Nephron progenitor cell (in vitro differentiated cells): ENCODE data around the gene FCRL1.
A peak's percentile ranks its signal among the peaks of the same experiment; 100 is the strongest.

ENCODE experiments used
- DNase-seq: peaks from one replicate; pipeline ENCODE4 v3.0.0; 2021
- H3K27ac Mint-ChIP-seq: 2 replicates; pipeline ENCODE4 v1.8.0; 2021; ENCODE audit warnings: mild to moderate bottlenecking, moderate library complexity, mixed read lengths
- H3K27me3 Mint-ChIP-seq: 2 replicates; pipeline ENCODE4 v1.8.0; 2021; ENCODE audit warnings: mild to moderate bottlenecking, low read depth, mixed read lengths; ENCODE audit not compliant: poor library complexity
- H3K36me3 Mint-ChIP-seq: 2 replicates; pipeline ENCODE4 v1.8.0; 2021; ENCODE audit warnings: low read depth, mixed read lengths
- H3K4me1 Mint-ChIP-seq: 2 replicates; pipeline ENCODE4 v1.8.0; 2021; ENCODE audit warnings: mixed read lengths
- H3K4me3 Mint-ChIP-seq: 2 replicates; pipeline ENCODE4 v1.8.0; 2021; ENCODE audit warnings: mild to moderate bottlenecking, moderate library complexity, mixed read lengths
- H3K9me3 Mint-ChIP-seq: 2 replicates; pipeline ENCODE4 v1.8.0; 2021; ENCODE audit warnings: mild to moderate bottlenecking, moderate library complexity, mixed read lengths
- CTCF ChIP-seq: fragments of 200-600 bp; sonication (generic); IDR thresholded peaks from 2 replicates; pipeline ENCODE4 v1.5.0; 2021; ENCODE audit warnings: antibody characterized with exemption

Gene FCRL1

GRCh38 chr1:157774412-157774811 lies 45.5 kb downstream of the FCRL1 start:
- Mint-ChIP-seq H3K36me3 (no peaks in the 10 kb centered on the region), H3K4me1 (no peaks in the 10 kb centered on the region), H3K4me3 (no peak overlapping the region), H3K27me3 (no peaks in the 10 kb centered on the region), H3K9me3 (no peaks in the 10 kb centered on the region), H3K27ac (no peak overlapping the region)
- no peak for TF ChIP-seq CTCF
- DNase-seq, result no peak

- DNase-seq, result no peak
- Mint-ChIP-seq H3K4me3 (no peak overlapping the region), H3K27me3 (no peaks in the 10 kb centered on the region), H3K9me3 (no peaks in the 10 kb centered on the region), H3K27ac (no peak overlapping the region), H3K4me1 (no peaks in the 10 kb centered on the region), H3K36me3 (no peaks in the 10 kb centered on the region)
- peak; percentile 39 for TF ChIP-seq CTCF
Observed at GRCh38 chr1:157773493-157774350, 46.2 kb downstream of the FCRL1 start.

- H3K4me3 Mint-ChIP-seq, result no peak overlapping the region
Observed at GRCh38 chr1:157771661-157772425, 48.1 kb downstream of the FCRL1 start.

GRCh38 chr1:157770442-157771043 lies 49.4 kb downstream of the FCRL1 start:
- Mint-ChIP-seq H3K27me3 (no peaks in the 10 kb centered on the region), H3K9me3 (no peaks in the 10 kb centered on the region)

More at GRCh38 chr1:157771661-157772425, 48.1 kb downstream of the FCRL1 start:
- no peaks in the 10 kb centered on the region for H3K4me1 Mint-ChIP-seq
- no peak for TF ChIP-seq CTCF
- H3K27ac Mint-ChIP-seq, result no peak overlapping the region
- no peaks in the 10 kb centered on the region for H3K27me3 Mint-ChIP-seq
- H3K9me3 Mint-ChIP-seq, result no peaks in the 10 kb centered on the region
- no peaks in the 10 kb centered on the region for H3K36me3 Mint-ChIP-seq
- no peak for DNase-seq

GRCh38 chr1:157766792-157767191 lies 53.1 kb downstream of the FCRL1 start:
- DNase-seq, result no peak
- no peaks in the 10 kb centered on the region for H3K9me3 Mint-ChIP-seq
- H3K4me1 Mint-ChIP-seq, result no peaks in the 10 kb centered on the region
- H3K36me3 Mint-ChIP-seq, result no peaks in the 10 kb centered on the region
- H3K4me3 Mint-ChIP-seq, result no peak overlapping the region
- TF ChIP-seq CTCF, result no peak
- no peak overlapping the region for H3K27ac Mint-ChIP-seq
- peaks cover 3% of the 10 kb centered on the region for H3K27me3 Mint-ChIP-seq

More at GRCh38 chr1:157770442-157771043, 49.4 kb downstream of the FCRL1 start:
- no peaks in the 10 kb centered on the region for H3K36me3 Mint-ChIP-seq
- no peak overlapping the region for H3K27ac Mint-ChIP-seq
- peak; percentile 17 for TF ChIP-seq CTCF
- no peaks in the 10 kb centered on the region for H3K4me1 Mint-ChIP-seq
- H3K4me3 Mint-ChIP-seq, result no peak overlapping the region
- DNase-seq, result peak; percentile 9
